IPS-11a (cell line): ENCODE results near the gene RPL26.
A peak's percentile ranks its signal among the peaks of the same experiment; 100 is the strongest.

Experiments
- H3K4me3 ChIP-seq: one replicate; pipeline ENCODE4 v1.5.1; 2013; ENCODE audit warnings: low read depth, low read length, control low read depth

RPL26 gene

GRCh38 chr17:8383143-8383822 is at the start of gene RPL26:
Gene RPL26 (minus strand): TSS chr17:8383193. CDS start chr17:8382310, 883 bp downstream.
- peak within 1 kb of the TSS; percentile 99 for H3K4me3 ChIP-seq

- H3K4me3 ChIP-seq, result no peak overlapping the region
Measured at GRCh38 chr17:8430966-8431365, 48.0 kb upstream of the RPL26 start.

- no peak overlapping the region for H3K4me3 ChIP-seq
Measured at GRCh38 chr17:8426802-8427201, 43.8 kb upstream of the RPL26 start.

- no peak overlapping the region for H3K4me3 ChIP-seq
Measured at GRCh38 chr17:8426094-8426720, 43.2 kb upstream of the RPL26 start.

GRCh38 chr17:8421571-8421970 is 38.6 kb upstream of the RPL26 start:
- H3K4me3 ChIP-seq, result no peak overlapping the region

- no peak overlapping the region for H3K4me3 ChIP-seq
Measured at GRCh38 chr17:8420041-8420934, 37.3 kb upstream of the RPL26 start.

- H3K4me3 ChIP-seq, result no peak overlapping the region
Measured at GRCh38 chr17:8419305-8419704, 36.3 kb upstream of the RPL26 start.

- H3K4me3 ChIP-seq, result no peak overlapping the region
Measured at GRCh38 chr17:8418471-8418870, 35.5 kb upstream of the RPL26 start.

GRCh38 chr17:8417806-8418205 is 34.8 kb upstream of the RPL26 start:
- H3K4me3 ChIP-seq, result no peak overlapping the region

- no peak overlapping the region for H3K4me3 ChIP-seq
Measured at GRCh38 chr17:8413938-8414337, 30.9 kb upstream of the RPL26 start.

- H3K4me3 ChIP-seq, result no peak overlapping the region
Measured at GRCh38 chr17:8413328-8413727, 30.3 kb upstream of the RPL26 start.

GRCh38 chr17:8412089-8412488 is 29.1 kb upstream of the RPL26 start:
- H3K4me3 ChIP-seq, result no peak overlapping the region

- no peak overlapping the region for H3K4me3 ChIP-seq
Measured at GRCh38 chr17:8410883-8411238, 27.9 kb upstream of the RPL26 start.

GRCh38 chr17:8409966-8410882 is 27.2 kb upstream of the RPL26 start:
- H3K4me3 ChIP-seq, result no peak overlapping the region

- H3K4me3 ChIP-seq, result no peak overlapping the region
Measured at GRCh38 chr17:8408371-8408770, 25.4 kb upstream of the RPL26 start.

- H3K4me3 ChIP-seq, result no peak overlapping the region
Measured at GRCh38 chr17:8406174-8406573, 23.2 kb upstream of the RPL26 start.

- H3K4me3 ChIP-seq, result no peak overlapping the region
Measured at GRCh38 chr17:8405499-8406016, 22.6 kb upstream of the RPL26 start.

- H3K4me3 ChIP-seq, result no peak overlapping the region
Measured at GRCh38 chr17:8402921-8403536, 20.0 kb upstream of the RPL26 start.

GRCh38 chr17:8401107-8401506 is 18.1 kb upstream of the RPL26 start:
- H3K4me3 ChIP-seq, result no peak overlapping the region

GRCh38 chr17:8398980-8399379 is 16.0 kb upstream of the RPL26 start:
- no peak overlapping the region for H3K4me3 ChIP-seq
